Effector CD4-positive, alpha-beta T cell (primary cell): Measurements from ENCODE around the gene SNAPIN.
"Not testable (repeated sequence)": the region's sequence is repeated elsewhere in the genome, so short reads cannot be mapped to it uniquely, and the experiment has no call there.

ENCODE experiments used
- DNase-seq: peaks from one replicate; pipeline ENCODE4 v3.0.0-alpha.2; 2020

Gene SNAPIN

GRCh38 chr1:153626904-153627714, 31.4 kb upstream of the SNAPIN start, which contains the start of gene S100A13:
Gene S100A13 (minus strand): TSS chr1:153627505. CDS start chr1:153626472, 1,033 bp downstream.
- DNase-seq = no peak

- DNase-seq = no peak
Measured at GRCh38 chr1:153627715-153628626, 30.5 kb upstream of the SNAPIN start, which contains the start of gene S100A1. Gene S100A1 (plus strand): TSS chr1:153628434. CDS start chr1:153630522, 2,088 bp downstream.

- no peak for DNase-seq
Measured at GRCh38 chr1:153628638-153629342, 29.7 kb upstream of the SNAPIN start.

DNA sequence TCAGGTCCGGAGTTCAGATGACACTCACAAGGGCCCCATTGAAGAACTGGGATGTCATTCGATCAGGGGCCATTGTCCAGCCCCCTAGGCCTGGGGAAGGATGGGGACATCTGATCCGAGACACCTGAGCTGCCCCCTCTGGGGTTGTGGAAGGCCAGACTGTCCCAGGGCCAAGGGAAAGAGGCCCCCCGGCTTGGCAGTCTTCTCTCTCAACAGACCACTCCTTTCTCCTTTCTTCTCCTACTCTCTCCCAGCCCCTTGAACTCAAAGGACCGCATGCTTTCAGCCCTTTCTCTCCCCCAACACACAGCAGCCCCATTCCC, 29.2 kb upstream of the SNAPIN start:
- no peak for DNase-seq

- no peak for DNase-seq
Measured at GRCh38 chr1:153629971-153630370, 28.5 kb upstream of the SNAPIN start.

DNA sequence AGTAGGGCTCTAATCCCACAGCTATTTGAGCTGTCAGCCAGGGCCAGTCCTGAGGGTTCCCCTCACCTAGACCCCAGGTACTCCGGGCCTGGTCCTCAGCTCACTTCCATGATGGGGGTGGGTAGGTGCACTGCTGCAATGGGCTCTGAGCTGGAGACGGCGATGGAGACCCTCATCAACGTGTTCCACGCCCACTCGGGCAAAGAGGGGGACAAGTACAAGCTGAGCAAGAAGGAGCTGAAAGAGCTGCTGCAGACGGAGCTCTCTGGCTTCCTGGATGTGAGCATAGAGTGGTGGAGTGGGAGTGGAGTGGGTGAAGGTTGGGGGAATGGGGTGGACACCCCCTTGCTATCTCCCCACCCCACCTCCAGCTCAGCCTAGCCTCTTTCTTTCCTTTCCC, 28.1 kb upstream of the SNAPIN start:
- DNase-seq = no peak

GRCh38 chr1:153631047-153632022, 27.2 kb upstream of the SNAPIN start:
- no peak for DNase-seq

- no peak for DNase-seq
Measured at GRCh38 chr1:153633161-153633753, 25.2 kb upstream of the SNAPIN start.

- DNase-seq = peak; percentile 93
Measured at GRCh38 chr1:153633754-153634665, 24.5 kb upstream of the SNAPIN start, which contains the start of gene CHTOP. Gene CHTOP (plus strand): TSS chr1:153634066. CDS start chr1:153636589, 2,523 bp downstream.

DNA sequence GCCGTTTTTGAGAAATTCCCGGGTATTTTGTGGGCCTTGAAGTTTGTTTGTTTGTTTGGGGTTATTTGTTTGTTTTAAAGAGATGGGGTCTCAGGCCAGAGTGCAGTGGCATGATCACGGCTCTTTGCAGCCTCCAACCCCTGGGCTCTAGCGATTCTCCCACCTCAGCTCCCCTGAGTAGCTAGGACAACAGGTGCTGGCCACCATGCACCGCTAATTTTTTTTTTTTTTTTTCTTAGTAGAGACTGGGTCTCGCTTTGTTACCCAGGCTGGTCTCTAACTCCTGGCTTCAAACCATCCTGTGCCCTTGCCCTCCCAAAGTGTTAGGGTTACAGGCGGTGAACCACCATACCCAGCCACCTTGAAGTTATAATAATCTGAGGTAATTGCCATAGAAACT, 22.6 kb upstream of the SNAPIN start:
- no peak for DNase-seq

- no peak for DNase-seq
Measured at GRCh38 chr1:153636312-153636711, 22.2 kb upstream of the SNAPIN start.

DNA sequence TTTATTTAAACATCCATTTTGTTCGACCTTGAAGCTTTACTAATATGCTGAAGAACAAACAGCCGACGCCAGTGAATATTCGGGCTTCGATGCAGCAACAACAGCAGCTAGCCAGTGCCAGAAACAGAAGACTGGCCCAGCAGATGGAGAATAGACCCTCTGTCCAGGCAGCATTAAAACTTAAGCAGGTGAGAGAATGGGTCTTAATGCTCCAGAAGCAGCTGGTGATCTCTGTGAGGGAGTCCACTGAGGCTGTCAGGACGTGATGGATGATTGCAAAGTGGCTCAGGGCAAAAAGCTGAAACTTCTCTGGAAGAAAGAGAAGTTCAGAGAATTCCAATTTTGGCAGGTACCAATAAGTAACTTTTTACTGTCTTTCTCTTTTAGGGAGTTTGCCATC, 20.2 kb upstream of the SNAPIN start:
- no peak for DNase-seq

- no peak for DNase-seq
Measured at GRCh38 chr1:153639280-153639679, 19.2 kb upstream of the SNAPIN start.

DNA sequence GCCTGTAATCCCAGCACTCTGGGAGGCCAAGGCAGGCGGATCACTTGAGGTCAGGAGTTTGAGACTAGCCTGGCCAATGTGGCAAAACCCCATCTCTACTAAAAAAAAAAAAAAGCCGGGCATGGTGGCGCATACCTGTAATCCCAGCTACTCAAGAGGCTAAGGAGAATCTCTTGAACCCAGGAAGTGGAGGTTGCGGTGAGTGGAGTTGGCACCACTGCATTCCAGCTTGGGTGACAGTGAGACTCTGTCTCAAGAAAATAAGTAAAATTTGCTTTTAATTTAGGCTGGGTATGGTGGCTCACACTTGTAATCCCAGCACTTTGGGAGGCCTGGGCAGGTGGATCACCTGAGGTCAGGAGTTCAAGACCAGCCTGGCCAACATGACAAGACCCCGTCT, 18.3 kb upstream of the SNAPIN start:
- DNase-seq = not testable (repeated sequence)

DNA sequence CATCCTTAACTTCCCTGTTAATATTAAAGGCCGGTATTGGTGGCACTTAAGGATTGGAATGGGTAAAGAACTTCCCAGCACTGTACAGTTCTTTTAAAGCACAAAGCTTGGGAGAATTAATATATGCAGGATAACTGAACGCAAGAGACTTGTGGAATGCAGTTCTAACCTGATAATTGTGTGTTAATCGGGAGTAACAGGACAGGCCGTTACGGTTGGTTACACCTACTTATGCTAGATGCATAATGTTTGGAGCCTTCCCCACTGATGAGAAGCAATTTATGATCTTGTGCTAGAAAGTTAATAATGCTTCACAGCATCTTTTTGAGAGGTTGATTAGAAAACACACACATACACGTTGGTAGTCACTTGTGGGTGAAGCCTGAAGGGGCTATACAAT, 17.6 kb upstream of the SNAPIN start:
- DNase-seq = no peak

GRCh38 chr1:153642161-153642560, 16.3 kb upstream of the SNAPIN start:
- no peak for DNase-seq

GRCh38 chr1:153643100-153643499, 15.4 kb upstream of the SNAPIN start:
- DNase-seq = no peak

DNA sequence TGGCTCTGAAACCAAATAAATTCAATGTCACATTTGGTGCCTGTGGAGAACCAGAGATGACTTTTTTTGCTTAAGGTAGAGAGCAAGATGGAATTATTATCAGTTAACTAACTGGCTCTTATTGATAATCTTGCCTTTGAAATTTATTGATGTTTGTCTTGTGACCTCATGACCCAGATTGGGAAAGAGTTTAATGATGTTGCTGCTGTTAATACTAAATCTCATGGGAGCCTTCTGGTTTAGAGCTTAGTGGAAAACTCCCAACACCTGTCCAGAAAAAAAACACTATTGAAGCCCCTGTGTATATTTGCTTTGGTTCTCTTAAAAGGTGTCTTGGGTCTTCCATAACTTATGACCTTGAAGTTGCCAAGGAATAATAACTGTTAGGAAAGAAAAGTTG, 14.7 kb upstream of the SNAPIN start:
- no peak for DNase-seq

DNA sequence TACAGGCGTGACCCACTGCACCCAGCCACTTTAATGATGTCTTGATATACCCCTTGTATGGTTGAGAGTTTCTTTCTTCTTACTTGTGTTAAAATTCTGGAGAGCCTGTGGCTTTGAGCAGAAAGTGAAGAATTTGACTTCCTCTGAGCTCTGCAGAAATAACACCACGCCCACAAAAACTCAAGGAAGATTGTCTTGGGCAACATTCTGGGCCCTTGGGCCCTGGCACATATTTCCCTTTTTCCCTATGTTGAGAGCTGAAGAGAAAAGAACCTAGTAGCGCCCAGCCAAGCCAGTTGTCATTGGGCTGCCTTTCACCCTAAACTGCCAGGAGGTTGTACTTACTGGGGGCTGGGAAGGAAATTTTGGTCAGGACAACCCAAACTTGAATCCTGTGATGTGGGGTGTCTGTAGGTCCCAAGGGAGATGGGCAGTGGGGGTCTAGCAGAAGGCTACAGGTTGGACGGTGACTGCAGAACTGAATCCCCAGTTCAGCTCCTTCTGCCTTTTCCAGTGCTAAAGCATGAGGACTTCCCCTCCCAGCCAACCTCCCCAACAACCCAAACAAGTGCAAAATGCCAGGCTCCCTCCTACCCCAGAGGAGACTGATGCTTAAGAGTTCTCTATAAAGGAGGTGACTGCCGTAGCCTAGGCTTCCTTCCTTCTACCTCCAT, 11.7 kb upstream of the SNAPIN start:
- no peak for DNase-seq

DNA sequence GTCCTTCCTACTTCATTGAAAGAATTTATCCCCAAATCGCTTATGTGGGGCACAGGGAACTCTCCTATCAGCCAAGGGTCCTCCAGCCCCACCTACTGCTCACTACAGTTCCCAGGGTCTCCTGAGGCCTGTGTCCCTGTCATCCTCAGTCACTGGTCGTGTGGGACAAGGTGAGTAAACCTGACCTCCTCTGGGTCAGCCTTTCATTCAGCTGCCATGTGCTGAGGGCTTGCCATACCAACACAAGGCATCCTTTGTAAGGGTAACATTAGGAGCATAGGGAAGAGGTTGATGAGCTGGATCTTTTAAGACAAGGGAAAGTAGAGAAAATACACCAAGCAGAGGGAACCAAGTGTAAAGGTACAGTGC, 11.2 kb upstream of the SNAPIN start:
- DNase-seq = no peak
